ENCODE measurements around the gene PPP6R3. TPM values are rescaled to one million over a fixed set of nuclear protein-coding genes. Genes with fewer than 3 reads are reported as not detected.
"Not testable (repeated sequence)": the region's sequence is repeated elsewhere in the genome, so short reads cannot be mapped to it uniquely, and the experiment has no call there.

The PPP6R3 gene
- total RNA-seq, 4 donors from 2014 or later: 76.6 to 130 (median 94.0) TPM

DNA sequence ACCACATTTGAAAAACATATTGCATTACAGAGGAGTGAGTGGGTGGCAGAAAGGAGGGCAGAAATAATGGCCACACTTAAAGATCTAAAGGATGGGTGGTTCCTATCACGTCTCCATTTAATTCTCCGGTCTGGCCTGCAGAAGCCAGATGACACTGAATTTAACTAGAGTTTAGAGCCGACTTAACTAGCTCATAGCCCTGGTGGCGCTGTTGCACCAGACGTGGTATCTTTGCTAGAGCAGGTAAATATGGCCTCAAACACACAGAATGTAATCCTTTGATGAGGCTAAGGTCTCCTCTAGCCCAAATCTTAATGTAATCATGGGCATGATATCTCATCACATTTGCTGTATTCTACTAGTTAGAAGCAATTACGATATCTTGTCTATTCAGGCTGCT is 172.2 kb downstream of the PPP6R3 start:
- H3K27ac ChIP-seq: no peak overlapping the region
- no peaks in the 10 kb centered on the region for H3K4me1 ChIP-seq
- no peaks in the 10 kb centered on the region for H3K9me3 ChIP-seq
- TF ChIP-seq, protein P1, sequence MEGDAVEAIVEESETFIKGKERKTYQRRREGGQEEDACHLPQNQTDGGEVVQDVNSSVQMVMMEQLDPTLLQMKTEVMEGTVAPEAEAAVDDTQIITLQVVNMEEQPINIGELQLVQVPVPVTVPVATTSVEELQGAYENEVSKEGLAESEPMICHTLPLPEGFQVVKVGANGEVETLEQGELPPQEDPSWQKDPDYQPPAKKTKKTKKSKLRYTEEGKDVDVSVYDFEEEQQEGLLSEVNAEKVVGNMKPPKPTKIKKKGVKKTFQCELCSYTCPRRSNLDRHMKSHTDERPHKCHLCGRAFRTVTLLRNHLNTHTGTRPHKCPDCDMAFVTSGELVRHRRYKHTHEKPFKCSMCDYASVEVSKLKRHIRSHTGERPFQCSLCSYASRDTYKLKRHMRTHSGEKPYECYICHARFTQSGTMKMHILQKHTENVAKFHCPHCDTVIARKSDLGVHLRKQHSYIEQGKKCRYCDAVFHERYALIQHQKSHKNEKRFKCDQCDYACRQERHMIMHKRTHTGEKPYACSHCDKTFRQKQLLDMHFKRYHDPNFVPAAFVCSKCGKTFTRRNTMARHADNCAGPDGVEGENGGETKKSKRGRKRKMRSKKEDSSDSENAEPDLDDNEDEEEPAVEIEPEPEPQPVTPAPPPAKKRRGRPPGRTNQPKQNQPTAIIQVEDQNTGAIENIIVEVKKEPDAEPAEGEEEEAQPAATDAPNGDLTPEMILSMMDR (IDR thresholded peaks at IDR 0.05): peak in 5 of 6 experiments; percentile 21 to 53 (median 27)
- no peak for TF ChIP-seq POLR2A (IDR thresholded peaks at IDR 0.05)
- DNase-seq: no peak
- intact Hi-C loops (cut with DNase I): no loop called here
- H3K4me3 ChIP-seq: no peak overlapping the region
- H3K36me3 ChIP-seq: no peaks in the 10 kb centered on the region
- 50 to 51% methylated on average over 6 of the region's 6 CpGs for WGBS, 2 donors
- peaks cover 0 to 3% (median 0%) of the 10 kb centered on the region in 4 donors for H3K27me3 ChIP-seq

DNA sequence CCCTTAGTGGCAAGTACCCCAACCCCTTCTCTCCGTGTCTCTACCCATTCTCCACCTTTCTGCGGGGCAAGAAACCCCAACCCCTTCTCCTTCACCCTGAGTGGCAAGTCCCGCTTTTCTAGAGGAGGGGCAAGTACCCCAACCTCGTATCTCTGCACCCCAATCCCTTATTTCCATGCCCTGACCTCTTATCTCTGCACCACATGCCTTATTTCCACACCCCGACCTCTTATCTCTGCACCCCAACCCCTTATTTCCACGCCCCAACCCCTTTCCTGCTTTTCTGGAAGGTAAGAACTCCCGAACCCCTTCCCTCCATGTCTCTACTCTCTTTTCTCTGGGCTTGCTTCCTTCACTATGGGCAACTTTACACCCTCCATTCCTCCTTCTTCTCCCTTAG is 174.1 kb downstream of the PPP6R3 start:
- H3K4me1 ChIP-seq; H3K4me3 ChIP-seq; H3K27ac ChIP-seq; H3K36me3 ChIP-seq; DNase-seq; H3K9me3 ChIP-seq; H3K27me3 ChIP-seq; intact Hi-C loops (cut with DNase I): not testable (repeated sequence)
- 66 to 67% methylated on average over 6 to 7 of the region's 7 CpGs for WGBS, 2 donors

DNA sequence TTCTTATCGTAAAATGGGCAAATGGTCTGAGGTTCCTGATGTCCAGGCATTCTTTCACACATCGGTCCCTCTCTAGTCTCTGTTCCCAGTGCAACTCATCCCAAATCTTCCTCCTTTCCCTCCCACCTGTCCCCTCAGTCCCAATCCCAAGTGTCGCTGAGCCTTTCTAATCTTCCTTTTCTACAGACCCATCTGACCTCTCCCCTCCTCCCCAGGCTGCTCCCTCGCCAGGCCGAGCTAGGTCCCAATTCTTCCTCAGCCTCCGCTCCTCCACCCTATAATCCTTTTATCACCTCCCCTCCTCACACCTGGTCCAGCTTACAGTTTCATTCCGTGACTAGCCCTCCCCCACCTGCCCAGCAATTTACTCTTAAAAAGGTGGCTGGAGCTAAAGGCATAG is 174.6 kb downstream of the PPP6R3 start:
- WGBS, 2 donors: 68 to 87% methylated on average over 5 to 7 of the region's 7 CpGs
- H3K4me1 ChIP-seq; H3K36me3 ChIP-seq; DNase-seq; H3K27me3 ChIP-seq; H3K27ac ChIP-seq; intact Hi-C loops (cut with DNase I); H3K9me3 ChIP-seq; H3K4me3 ChIP-seq: not testable (repeated sequence)

DNA sequence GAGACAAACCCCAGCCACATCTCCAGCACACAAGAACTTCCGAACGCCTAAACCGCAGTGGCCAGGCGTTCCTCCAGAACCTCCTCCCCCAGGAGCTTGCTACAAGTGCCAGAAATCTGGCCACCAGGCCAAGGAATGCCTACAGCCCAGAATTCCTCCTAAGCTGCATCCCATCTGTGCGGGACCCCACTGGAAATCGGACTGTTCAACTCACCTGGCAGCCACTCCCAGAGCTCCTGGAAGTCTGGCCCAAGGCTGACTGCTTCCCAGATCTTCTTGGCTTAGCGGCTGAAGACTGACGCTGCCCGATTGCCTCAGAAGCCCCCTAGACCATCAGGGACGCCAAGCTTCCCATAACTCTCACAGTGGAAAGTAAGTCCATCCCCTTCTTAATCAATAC is 175.3 kb downstream of the PPP6R3 start:
- H3K36me3 ChIP-seq; intact Hi-C loops (cut with DNase I); DNase-seq; H3K9me3 ChIP-seq; H3K4me3 ChIP-seq; H3K4me1 ChIP-seq; H3K27ac ChIP-seq: not testable (repeated sequence)
- 91 to 100% methylated on average over 1 to 5 of the region's 10 CpGs for WGBS, 2 donors
- H3K27me3 ChIP-seq: peaks cover 0 to 11% (median 0%) of the 10 kb centered on the region in 4 donors

DNA sequence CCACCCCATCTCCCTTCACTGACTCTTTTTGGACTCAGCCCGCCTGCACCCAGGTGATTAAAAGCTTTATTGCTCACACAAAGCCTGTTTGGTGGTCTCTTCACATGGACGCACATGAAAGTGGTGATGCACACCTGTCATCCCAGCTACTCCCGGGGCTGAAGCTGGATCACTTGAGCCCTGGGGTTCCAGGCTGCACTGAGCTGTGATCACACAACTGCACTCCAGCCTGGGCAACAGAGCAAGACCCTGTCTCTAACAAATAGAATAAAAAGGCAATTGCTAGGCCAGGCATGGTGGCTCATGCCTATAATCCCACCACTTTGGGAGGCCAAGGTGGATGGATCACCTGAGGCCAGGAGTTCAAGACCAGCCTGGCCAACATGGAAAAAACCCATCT is 178.8 kb downstream of the PPP6R3 start:
- DNase-seq; H3K4me1 ChIP-seq; H3K4me3 ChIP-seq; H3K36me3 ChIP-seq; H3K27ac ChIP-seq; H3K9me3 ChIP-seq; intact Hi-C loops (cut with DNase I): not testable (repeated sequence)
- H3K27me3 ChIP-seq: peaks cover 0 to 22% (median 0%) of the 10 kb centered on the region in 4 donors
- 33% methylated on average over 1 of the region's 3 CpGs; no CpG with 5 or more reads in 1 of the 2 donors for whole genome bisulfite sequencing, 2 donors

DNA sequence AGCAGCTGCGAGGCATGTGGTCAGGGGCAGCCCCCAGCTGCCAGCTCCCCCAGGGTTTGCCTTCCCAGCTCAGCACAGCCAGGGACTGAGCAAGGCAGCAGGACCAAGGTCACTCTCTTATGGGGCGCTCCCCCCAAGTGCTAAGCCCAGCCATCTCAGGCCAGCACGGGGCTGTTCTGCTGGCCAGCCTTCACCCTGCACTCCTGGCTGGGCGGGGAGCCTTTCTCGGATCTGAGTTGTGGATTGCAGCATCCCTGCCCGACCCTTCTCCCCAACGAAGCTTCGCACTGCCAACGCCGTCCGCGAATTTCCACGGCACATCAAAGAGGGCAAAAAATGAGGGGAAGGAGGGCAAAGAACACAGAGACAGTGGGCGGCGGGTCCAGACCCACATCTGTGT is 181.3 kb downstream of the PPP6R3 start:
- DNase-seq: no peak
- Histone ChIP-seq H3K4me3 (no peak overlapping the region), H3K4me1 (no peaks in the 10 kb centered on the region), H3K27ac (no peak overlapping the region), H3K9me3 (peaks cover 0 to under 1% (median 0%) of the 10 kb centered on the region in 3 donors), H3K36me3 (no peaks in the 10 kb centered on the region), H3K27me3 (peaks cover 0 to 32% (median 0%) of the 10 kb centered on the region in 4 donors)
- TF ChIP-seq, protein P1 (IDR thresholded peaks at IDR 0.05): no peak
- no peak for TF ChIP-seq POLR2A (IDR thresholded peaks at IDR 0.05)
- WGBS, 2 donors: 81 to 89% methylated on average over 3 to 8 of the region's 15 CpGs
- intact Hi-C loops (cut with DNase I): loop anchor here (5.0 kb wide), 1 partner anchor 125 kb away; no protein-coding TSS in a partner anchor

DNA sequence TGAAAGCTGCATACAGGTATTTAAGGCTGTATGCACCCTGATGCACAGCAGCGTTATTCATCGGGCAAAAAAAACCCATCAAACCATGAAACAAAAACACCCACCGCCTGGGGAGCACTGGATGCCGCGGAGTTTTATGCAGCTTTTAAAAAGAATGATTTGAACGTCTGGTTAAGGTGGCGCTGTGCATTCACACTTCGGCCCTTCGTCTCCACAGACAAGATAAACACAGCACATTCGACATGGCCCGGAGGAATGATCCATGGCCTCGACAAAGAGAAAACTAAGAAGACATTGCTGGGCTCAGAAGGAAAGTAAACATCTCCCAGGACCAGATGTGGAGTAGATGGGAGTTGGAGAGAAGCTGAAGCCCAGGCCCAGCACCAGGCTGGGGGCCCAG is 183.0 kb downstream of the PPP6R3 start:
- Histone ChIP-seq H3K36me3 (no peaks in the 10 kb centered on the region), H3K4me1 (no peaks in the 10 kb centered on the region)

More for the DNA sequence above, 183.0 kb downstream of the PPP6R3 start:
- peaks cover 0 to 13% (median 0%) of the 10 kb centered on the region in 3 donors for H3K9me3 ChIP-seq
- no peak overlapping the region for H3K27ac ChIP-seq
- intact Hi-C loops (cut with DNase I): loop anchor here (5.0 kb wide), 1 partner anchor 126 kb away; no protein-coding TSS in a partner anchor
- H3K4me3 ChIP-seq: no peak overlapping the region
- DNase-seq: no peak
- TF ChIP-seq, protein P1 (IDR thresholded peaks at IDR 0.05): peak in 1 of 6 experiments; percentile 6
- no peak for TF ChIP-seq POLR2A (IDR thresholded peaks at IDR 0.05)
- H3K27me3 ChIP-seq: peaks cover 0 to 45% (median 0%) of the 10 kb centered on the region in 4 donors
- 10 to 13% methylated on average over 8 to 12 of the region's 12 CpGs for WGBS, 2 donors

Data from esophagus squamous epithelium (tissue), 5 donors.